HG03025 (cell line): Measurements from ENCODE around the gene CHAF1A.

Source experiments
- ATAC-seq: cut with Tn5 transposase; IDR thresholded peaks from one replicate; pipeline ENCODE4 v1.9.1; 2021; ENCODE audit warnings: mild to moderate bottlenecking, moderate library complexity; ENCODE audit not compliant: unreplicated experiment, low FRiP score

CHAF1A gene

DNA sequence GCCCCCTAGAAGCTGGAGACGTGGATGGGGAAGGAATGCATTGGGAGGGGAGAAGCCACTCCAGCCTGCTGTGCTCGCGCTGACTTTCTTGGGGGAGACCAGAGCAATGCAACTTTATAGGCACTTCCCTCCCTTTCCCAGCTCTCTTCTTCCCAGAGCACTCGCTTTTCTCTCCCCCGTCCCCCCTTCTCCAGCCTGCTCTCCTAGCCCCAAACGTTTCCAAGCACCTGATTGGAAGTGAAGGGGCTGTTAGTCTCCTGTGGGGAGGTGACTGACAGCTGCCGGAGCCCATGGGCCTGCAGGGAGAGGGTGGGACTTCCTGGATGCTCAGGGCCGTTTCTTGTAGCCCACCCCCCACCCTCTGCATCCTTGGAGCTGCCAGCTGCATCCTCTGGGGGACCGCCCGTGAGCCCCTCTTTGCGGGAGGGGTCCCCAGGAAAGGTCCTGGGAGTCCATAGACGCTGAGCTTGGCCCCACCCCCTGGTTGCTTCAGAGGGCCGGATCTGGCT lies 72.1 kb downstream of the CHAF1A start:
- no peak for ATAC-seq

- no peak for ATAC-seq
These were observed 74.8 kb downstream of the CHAF1A start for GRCh38 chr19:4477034-4477801.

GRCh38 chr19:4482721-4483364 lies 80.4 kb downstream of the CHAF1A start:
- no peak for ATAC-seq

- ATAC-seq = no peak
These were observed 80.9 kb downstream of the CHAF1A start for GRCh38 chr19:4483385-4483784.

DNA sequence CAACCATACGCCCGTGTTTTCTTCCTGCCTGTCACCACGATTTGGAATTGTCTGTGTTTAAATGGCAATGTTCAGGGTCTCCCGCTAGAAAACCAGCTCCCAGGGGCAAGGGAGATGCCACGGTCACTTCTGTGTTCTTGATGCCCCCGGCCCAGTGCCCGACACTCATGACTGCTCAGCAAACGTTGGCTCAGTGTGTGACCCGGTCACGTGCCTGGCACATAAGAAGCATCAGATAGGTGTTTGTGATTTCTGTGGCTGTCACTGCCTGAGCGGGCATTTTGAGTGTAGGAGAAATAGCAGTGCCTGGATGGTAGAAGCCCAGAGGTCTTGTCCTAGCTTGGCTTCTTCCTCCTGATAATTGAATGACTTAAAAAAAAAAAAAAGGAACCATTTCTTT lies 85.1 kb downstream of the CHAF1A start:
- ATAC-seq = no peak

GRCh38 chr19:4488496-4488895 lies 86.1 kb downstream of the CHAF1A start:
- ATAC-seq = no peak

- ATAC-seq = no peak
These were observed 89.0 kb downstream of the CHAF1A start for GRCh38 chr19:4491446-4491845.

- no peak for ATAC-seq
These were observed 90.1 kb downstream of the CHAF1A start for GRCh38 chr19:4492337-4493103.
